Measurements from ENCODE around the gene BAHCC1.

- TF ChIP-seq, protein P1, sequence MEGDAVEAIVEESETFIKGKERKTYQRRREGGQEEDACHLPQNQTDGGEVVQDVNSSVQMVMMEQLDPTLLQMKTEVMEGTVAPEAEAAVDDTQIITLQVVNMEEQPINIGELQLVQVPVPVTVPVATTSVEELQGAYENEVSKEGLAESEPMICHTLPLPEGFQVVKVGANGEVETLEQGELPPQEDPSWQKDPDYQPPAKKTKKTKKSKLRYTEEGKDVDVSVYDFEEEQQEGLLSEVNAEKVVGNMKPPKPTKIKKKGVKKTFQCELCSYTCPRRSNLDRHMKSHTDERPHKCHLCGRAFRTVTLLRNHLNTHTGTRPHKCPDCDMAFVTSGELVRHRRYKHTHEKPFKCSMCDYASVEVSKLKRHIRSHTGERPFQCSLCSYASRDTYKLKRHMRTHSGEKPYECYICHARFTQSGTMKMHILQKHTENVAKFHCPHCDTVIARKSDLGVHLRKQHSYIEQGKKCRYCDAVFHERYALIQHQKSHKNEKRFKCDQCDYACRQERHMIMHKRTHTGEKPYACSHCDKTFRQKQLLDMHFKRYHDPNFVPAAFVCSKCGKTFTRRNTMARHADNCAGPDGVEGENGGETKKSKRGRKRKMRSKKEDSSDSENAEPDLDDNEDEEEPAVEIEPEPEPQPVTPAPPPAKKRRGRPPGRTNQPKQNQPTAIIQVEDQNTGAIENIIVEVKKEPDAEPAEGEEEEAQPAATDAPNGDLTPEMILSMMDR (IDR thresholded peaks at IDR 0.05) = no peak
- TF ChIP-seq CREB1 (CRISPR knock-in tag; IDR thresholded peaks at IDR 0.05) (no peak), ZNF138 (CRISPR knock-in tag; conservative IDR thresholded peaks at IDR 0.05) (no peak), ZBTB21 (CRISPR knock-in tag; IDR thresholded peaks at IDR 0.05; ENCODE audit: borderline replicate concordance) (no peak), NR1H2 (CRISPR knock-in tag; IDR thresholded peaks at IDR 0.05) (no peak), ZNF219 (CRISPR knock-in tag; IDR thresholded peaks at IDR 0.05; ENCODE audit: borderline replicate concordance) (no peak), ZNF423 (CRISPR knock-in tag; IDR thresholded peaks at IDR 0.05) (no peak), ARID4B (CRISPR knock-in tag; IDR thresholded peaks at IDR 0.05; ENCODE audit: borderline replicate concordance) (no peak), TCF7 (CRISPR knock-in tag; IDR thresholded peaks at IDR 0.05; ENCODE audit: low read depth) (no peak)
- TF ChIP-seq, protein P2, sequence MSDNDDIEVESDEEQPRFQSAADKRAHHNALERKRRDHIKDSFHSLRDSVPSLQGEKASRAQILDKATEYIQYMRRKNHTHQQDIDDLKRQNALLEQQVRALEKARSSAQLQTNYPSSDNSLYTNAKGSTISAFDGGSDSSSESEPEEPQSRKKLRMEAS (CRISPR knock-in tag; IDR thresholded peaks at IDR 0.05) = no peak
- TF ChIP-seq, protein P3, sequence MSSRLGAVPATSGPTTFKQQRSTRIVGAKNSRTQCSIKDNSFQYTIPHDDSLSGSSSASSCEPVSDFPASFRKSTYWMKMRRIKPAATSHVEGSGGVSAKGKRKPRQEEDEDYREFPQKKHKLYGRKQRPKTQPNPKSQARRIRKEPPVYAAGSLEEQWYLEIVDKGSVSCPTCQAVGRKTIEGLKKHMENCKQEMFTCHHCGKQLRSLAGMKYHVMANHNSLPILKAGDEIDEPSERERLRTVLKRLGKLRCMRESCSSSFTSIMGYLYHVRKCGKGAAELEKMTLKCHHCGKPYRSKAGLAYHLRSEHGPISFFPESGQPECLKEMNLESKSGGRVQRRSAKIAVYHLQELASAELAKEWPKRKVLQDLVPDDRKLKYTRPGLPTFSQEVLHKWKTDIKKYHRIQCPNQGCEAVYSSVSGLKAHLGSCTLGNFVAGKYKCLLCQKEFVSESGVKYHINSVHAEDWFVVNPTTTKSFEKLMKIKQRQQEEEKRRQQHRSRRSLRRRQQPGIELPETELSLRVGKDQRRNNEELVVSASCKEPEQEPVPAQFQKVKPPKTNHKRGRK (CRISPR knock-in tag; IDR thresholded peaks at IDR 0.05; ENCODE audit: borderline replicate concordance) = no peak
Measured at GRCh38 chr17:81379523-81379942, 15.7 kb upstream of the BAHCC1 start.
